GM18909 (cell line): Measurements from ENCODE around the gene ITPRID1.

Source experiments
- ATAC-seq: cut with Tn5 transposase; IDR thresholded peaks from one replicate; pipeline ENCODE4 v1.9.1; 2021; ENCODE audit warnings: mild to moderate bottlenecking; ENCODE audit not compliant: unreplicated experiment, poor library complexity

The ITPRID1 gene

DNA sequence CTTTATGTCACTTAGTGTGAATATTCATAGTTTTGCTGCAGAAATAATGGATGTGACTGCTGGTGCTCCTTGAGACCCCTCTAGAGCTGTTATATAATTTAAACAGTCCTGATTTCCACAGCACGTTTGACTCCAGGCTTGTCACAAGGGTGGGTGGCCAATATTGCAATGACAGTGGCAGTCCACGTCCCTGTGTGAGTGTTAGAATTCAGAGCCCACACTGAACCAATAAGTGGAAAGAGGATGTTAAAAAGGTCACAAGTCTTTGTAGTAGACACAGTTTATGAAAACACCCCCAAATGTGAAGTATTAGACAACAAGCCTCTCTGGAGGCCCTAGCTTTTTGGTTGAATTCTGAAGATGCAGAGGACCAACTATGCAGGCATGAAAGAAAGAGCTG, 175.1 kb downstream of the ITPRID1 start:
- ATAC-seq = peak; percentile 13

DNA sequence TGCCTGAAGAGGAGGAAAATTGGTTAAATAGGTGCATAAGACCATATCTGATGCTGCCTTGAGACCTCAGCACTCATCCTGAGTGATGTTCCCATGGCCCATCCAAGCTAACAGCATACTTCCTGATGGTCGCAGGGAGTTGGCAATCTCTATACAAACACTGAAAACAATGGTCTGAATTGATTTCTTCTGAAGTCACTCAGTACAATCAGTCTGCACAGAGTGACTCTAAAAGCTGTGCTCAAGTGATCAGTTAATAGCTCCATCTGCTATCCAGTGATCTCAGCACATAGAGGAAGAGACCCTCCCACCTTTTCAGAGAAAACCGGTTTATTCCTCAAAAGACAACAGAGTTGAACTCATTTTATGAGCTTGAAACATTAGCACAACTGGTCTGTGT, 177.0 kb downstream of the ITPRID1 start:
- no peak for ATAC-seq

DNA sequence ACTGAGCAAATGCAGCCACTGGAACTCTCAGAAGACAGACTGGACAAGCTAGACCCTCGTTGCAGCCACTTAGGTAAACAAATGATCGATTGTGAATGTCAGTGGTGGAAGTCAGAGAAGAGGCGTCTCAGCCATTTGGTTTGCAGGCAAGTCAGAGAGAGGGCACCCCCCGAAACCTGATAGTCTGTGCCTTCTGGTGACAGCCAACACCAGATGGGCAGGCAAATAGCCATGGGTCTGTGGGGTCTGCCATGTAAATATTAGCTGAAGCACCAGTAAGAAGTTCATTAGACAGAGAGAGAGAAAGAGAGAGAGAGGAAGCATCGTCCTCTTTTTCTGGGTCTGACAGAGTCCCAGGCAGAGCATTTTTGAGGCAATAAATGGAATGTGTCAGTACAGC, 178.6 kb downstream of the ITPRID1 start:
- no peak for ATAC-seq

DNA sequence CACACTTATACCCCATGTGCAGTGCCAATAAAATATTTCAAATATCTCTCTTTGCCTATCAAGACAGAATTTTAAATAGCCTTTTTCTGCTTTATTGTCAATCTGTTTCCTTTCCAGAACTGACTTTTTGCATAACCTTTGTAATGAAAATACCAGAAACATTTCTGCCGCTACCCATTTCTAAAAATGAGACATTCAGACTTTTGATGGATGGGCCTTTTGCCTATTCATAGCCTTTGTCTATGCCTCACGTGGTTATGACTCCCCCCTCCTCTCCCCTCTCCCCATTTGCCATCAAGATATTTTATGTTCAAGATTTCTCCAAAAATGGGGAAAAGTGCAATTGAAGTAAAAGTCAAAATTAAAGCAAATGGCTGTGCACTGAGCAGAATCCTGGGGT, 179.0 kb downstream of the ITPRID1 start:
- no peak for ATAC-seq

DNA sequence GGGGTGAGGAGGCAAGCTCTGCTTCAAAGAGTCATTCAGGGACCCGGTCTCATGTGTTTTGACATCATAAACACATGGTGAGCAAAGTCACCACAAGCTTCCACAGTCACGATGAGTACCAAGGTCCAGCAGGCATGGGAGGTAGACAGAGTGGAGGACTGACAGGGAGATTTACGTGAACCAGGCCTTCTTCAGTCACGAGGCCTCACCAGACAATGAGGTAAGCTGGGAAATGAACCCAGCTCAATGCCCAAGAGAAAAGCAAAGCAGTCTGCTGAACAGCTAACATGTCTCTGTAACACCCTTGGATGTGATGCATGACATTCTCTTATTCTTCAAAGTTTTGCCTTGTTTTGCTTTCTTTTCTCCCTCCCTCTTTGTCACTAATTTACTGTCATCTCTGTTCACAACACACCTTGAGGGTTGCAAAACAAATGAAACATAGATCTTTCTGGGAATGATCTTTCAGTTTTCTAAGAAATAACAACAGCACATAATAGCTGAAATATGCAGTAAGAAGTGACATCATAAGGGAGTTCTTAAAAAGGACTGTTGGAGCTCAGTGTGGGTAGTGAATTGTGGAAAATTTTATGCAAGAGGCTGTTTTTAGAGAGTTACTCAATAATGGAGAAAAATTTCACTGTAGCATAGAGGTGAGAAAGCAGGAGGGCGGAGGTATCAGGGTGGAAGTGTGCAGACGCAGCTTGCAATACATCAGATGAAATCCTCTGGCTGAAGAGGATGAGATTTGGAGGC, 182.1 kb downstream of the ITPRID1 start:
- peak; percentile 50 for ATAC-seq

DNA sequence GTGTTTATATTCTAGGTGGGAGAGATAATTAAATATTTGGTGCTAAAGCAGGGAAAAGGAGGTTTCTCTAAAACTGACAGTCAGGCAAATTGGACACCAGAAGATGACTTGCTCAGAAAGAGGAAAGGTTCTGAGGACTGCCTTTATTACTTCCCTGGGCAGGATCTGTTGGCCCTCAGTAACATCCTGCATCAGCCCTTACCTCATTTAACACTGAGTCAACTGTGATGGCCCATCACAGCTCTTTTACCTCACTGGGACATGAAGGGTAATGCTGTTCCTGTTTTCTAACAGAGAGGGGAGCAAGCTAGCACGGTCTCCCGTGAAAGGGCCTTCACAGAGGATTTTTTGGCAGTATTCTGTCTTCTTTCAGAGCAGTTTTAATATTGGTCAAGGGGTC, 185.2 kb downstream of the ITPRID1 start:
- no peak for ATAC-seq

DNA sequence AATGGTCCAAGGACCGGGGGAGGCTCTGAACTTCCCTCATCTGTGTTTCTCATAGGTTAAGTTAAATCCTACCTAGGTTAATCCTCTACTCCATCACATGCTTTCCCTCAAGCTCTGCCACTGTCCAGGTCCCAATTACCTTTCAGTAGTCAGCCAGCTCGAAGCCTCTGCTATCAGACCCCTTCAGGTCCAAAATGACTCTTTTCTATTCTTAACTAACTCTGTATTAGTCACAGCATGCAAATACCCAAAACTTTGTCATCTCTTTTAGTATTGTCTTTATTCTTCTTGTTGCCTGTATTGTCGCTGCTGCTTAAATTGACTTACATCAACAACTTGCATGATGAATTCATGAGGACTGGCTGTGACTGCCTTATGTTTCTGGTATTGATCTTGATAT, 188.5 kb downstream of the ITPRID1 start:
- ATAC-seq = no peak

DNA sequence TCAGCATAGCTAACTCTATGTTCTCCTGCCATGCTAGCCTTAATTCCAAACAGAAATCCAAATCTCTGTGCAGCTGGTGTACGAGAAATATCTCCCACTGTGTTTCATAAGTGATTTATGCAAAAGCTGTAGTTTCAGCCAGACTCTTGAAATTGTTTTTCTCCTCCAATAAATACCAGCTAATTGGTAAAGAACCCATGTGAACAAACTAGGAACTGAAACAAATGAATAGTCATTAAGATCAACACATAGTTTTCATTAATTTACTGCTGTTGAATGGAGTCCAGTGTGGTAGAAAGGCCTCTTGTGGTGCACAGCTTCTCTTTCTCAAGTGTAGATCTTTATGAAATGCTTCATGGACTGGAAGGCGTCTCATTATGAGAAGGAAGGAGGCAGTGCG, 191.5 kb downstream of the ITPRID1 start:
- ATAC-seq = peak; percentile 69

DNA sequence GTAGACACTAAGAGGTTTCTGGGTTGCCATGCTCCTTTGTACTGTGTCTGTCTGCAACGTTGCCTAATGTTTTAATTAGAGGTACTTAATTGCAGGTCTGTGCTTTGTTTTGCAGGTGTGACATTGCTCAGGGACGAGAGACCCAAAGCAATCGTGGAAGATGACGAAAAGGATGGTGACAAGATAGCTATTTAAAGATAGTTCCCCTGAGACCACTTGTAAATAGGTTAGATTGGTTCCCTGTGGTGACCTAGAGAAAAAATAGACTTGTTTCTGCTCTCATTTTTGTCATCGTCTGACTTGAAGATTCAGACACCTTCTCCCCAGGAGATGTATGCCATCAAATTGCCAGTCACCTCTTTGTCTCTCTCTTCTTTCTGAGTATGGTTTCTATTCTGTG, 193.2 kb downstream of the ITPRID1 start:
- ATAC-seq = peak; percentile 42
